ENCODE measurements around the gene KCND3. TPM values are rescaled to one million over a fixed set of nuclear protein-coding genes. Genes with fewer than 3 reads are reported as not detected.

The KCND3 gene
- total and polyA plus RNA-seq, 2 donors (not counting 3 experiments of a cell fraction or from before 2014, with no cell fraction given) = 0.03 TPM; not detected in 1

- CTCF ChIA-PET = no interaction called here
- no peak for DNase-seq (ENCODE audit: low read depth, low spot score)
Measured at GRCh38 chr1:111827946-111828345, 161.5 kb downstream of the KCND3 start.

More at GRCh38 chr1:111827946-111828345, 161.5 kb downstream of the KCND3 start:
- POLR2A ChIA-PET = no interaction called here
- H3K27me3 ChIP-seq (ENCODE audit: control insufficient read depth in 2 of 2, insufficient read depth in 2 of 2, low read length in 2 of 2) = peaks cover 0 to 3% of the 10 kb centered on the region in 2 experiments
- no peak overlapping the region for H3K4me2 ChIP-seq (ENCODE audit: insufficient read depth, low read length)
- intact Hi-C loops (cut with micrococcal nuclease) = no loop called here
- no peaks in the 10 kb centered on the region for H3K9me3 ChIP-seq (replicated peaks; ENCODE audit: control insufficient read depth, insufficient read depth, low read length)
- FAIRE-seq = no peak
- H3K9ac ChIP-seq (replicated peaks; ENCODE audit: extremely low read depth, insufficient read depth, low read length) = no peak overlapping the region
- TF ChIP-seq FOS (IDR thresholded peaks at IDR 0.05; ENCODE audit: borderline replicate concordance, insufficient read depth, low read length) = no peak
- TF ChIP-seq MYC (IDR thresholded peaks at IDR 0.05; ENCODE audit: low read depth, low read length) = no peak
- no peak for TF ChIP-seq CTCF (IDR thresholded peaks at IDR 0.05; ENCODE audit: extremely low read depth in 1 of 2, insufficient read depth in 1 of 2, low read depth in 1 of 2, low read length in 2 of 2)
- TF ChIP-seq GATA2 (IDR thresholded peaks at IDR 0.05; ENCODE audit: insufficient read depth, insufficient read length, low read depth, low read length) = no peak
- no peak for TF ChIP-seq JUN (IDR thresholded peaks at IDR 0.05; ENCODE audit: borderline replicate concordance, insufficient read depth, insufficient read length, low read depth)
- no peak for TF ChIP-seq POLR2A (IDR thresholded peaks at IDR 0.05; ENCODE audit: low read depth, low read length)
- no peaks in the 10 kb centered on the region for H4K20me1 ChIP-seq (replicated peaks; ENCODE audit: control insufficient read depth, extremely low read depth, insufficient read depth, low read length)
- H3K4me1 ChIP-seq (ENCODE audit: control insufficient read depth, extremely low read depth, insufficient read depth, low read length) = no peaks in the 10 kb centered on the region
- dilution Hi-C loops (cut with MboI; ENCODE audit: extremely low pct_ligation_motif_present, low sequenced_read_pairs) = no loop called here
- no peak overlapping the region for H2AFZ ChIP-seq (ENCODE audit: low read depth, low read length)
- no peaks in the 10 kb centered on the region for H3K79me2 ChIP-seq (ENCODE audit: control insufficient read depth, insufficient read depth, low read length)
- H3K36me3 ChIP-seq (ENCODE audit: control insufficient read depth in 2 of 2, extremely low read depth in 1 of 2, insufficient read depth in 2 of 2, low read length in 2 of 2) = no peaks in the 10 kb centered on the region
- H3K27ac ChIP-seq (ENCODE audit: insufficient read depth, low read depth, low read length) = no peak overlapping the region
- no peaks in the 10 kb centered on the region for H3K9me1 ChIP-seq (replicated peaks; ENCODE audit: control insufficient read depth, extremely low read depth, insufficient read depth, low read length)
- BruUV-seq (replicated peaks) = no TSS peak
- H3K4me3 ChIP-seq (replicated peaks in 1 of 3; ENCODE audit: insufficient read depth in 1 of 3, low read depth in 1 of 3, low read length in 3 of 3) = no peak overlapping the region

Measured in endothelial cell of umbilical vein (primary cell).